GM12873 (cell line): ENCODE data around the gene ZDHHC16.

ENCODE experiments used
- TF ChIP-seq, protein P1 (sequence below): IDR thresholded peaks from 2 replicates; pipeline ENCODE4 v1.5.1; 2012; ENCODE audit warnings: low read depth, mild to moderate bottlenecking, moderate library complexity, low read length, control low read depth; ENCODE audit not compliant: insufficient read depth; ENCODE audit errors: missing control alignments

ZDHHC16 gene

GRCh38 chr10:97444212-97444611, 1.8 kb upstream of the ZDHHC16 start:
- TF ChIP-seq, protein P1, sequence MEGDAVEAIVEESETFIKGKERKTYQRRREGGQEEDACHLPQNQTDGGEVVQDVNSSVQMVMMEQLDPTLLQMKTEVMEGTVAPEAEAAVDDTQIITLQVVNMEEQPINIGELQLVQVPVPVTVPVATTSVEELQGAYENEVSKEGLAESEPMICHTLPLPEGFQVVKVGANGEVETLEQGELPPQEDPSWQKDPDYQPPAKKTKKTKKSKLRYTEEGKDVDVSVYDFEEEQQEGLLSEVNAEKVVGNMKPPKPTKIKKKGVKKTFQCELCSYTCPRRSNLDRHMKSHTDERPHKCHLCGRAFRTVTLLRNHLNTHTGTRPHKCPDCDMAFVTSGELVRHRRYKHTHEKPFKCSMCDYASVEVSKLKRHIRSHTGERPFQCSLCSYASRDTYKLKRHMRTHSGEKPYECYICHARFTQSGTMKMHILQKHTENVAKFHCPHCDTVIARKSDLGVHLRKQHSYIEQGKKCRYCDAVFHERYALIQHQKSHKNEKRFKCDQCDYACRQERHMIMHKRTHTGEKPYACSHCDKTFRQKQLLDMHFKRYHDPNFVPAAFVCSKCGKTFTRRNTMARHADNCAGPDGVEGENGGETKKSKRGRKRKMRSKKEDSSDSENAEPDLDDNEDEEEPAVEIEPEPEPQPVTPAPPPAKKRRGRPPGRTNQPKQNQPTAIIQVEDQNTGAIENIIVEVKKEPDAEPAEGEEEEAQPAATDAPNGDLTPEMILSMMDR: no peak

DNA sequence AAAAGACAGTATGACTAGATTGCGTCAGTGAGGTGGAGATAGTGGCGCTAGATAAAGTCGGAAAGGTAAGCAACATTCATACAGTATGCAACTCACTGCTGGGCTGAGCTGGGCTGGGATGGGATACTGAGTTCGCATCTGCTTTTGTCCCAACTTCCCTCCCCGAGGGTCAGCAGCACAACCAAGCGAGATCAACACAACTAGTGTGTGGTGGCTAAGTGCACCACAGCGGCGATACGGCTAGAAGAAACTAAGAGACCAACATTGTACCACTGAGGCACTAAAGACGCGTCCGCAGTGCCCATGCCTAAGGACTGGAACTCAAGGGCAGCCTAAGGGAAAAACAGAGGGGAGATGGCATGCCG, 636 bp upstream of the ZDHHC16 start:
- TF ChIP-seq, protein P1: no peak

GRCh38 chr10:97450828-97451227, 4.9 kb downstream of the ZDHHC16 start:
- TF ChIP-seq, protein P1: no peak

DNA sequence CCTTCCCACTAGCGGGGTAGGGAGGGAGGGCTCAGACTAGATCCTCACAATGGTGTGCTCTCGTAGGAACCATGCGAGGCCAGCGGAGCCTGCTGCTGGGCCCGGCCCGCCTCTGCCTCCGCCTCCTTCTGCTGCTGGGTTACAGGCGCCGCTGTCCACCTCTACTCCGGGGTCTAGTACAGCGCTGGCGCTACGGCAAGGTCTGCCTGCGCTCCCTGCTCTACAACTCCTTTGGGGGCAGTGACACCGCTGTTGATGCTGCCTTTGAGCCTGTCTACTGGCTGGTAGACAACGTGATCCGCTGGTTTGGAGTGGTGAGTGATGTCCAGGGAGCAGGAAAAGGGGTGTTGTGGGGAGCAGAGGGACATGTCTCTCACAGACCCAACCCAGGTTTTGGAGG, 5.6 kb downstream of the ZDHHC16 start:
- TF ChIP-seq, protein P1: no peak

DNA sequence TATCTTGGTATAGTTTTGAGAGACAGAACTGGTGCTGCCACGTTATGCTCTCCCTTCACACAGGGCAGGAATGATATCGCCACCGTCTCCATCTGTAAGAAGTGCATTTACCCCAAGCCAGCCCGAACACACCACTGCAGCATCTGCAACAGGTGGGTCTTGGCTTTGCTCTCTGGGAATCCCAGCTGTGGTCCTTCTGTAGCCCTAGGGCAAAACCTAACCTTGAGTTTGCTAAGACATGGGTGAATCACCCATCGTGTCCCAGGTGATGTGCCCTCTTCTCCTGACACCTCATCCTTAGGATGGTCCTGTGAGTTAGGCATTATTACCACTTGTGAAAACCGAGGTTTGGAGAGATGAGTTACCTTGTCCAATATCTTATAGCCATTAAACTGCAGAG, 6.4 kb downstream of the ZDHHC16 start:
- TF ChIP-seq, protein P1: no peak

DNA sequence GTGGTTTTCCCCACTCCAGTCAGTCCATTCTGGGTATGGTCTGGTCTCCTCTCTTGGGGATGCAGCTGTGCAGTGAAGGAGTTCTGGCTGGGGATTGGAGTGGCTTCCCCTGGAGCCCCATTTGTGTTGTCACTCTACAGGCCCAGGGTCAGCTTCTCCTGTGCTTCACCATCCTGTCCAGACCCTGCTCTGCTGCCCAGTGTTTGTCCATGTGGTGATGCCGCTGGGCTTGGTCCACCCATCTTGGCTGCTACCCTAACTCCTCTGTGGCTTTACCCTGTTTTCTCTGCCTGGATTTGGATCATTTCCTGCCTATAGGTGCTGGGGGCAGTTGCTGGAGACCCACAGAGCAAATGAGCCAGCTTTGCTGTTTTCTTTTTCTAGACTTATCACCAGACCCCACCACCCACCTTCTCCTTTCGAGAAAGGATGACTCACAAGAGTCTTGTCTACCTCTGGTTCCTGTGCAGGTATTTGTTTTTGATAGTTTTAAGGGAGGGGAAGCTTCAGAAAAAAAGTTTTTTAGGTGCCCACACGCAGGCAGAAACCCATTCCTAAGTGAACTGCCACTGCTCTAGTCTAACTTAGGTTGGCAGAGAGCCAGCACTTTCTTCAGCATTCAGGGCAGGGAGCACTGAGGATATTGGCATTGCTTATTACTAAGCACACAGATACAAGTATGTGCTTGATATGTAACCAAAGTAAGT, 8.5 kb downstream of the ZDHHC16 start:
- TF ChIP-seq, protein P1: no peak

DNA sequence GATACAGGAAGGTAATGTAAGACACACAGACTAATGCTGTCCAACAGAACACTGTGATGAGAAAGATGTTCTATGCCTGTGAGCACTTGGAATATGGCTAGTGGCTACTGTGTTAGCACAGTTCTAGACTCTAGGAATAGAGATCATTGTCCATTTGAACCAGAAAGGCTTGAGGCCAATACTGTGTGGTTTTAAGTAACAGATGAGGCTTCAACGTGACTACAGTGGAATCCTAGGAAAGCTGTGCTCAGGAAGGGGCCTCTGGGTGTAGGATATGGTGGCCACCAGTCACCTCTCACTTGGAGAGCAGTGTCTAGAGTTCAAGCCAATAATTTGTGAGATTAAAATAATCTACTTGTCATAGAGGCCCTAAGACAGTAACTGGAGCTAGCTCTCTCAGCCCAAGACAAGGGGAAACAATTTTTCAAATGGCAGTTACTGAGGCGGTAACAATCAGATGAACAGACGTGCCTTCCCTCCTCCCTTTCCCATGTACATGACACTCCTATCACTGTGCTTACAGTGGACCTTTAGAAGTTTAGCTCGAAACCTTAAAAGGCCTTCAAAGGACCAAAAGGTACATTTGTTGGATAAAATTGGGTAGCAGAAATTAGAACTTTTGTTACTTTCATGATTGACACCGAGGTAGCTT, 10.2 kb downstream of the ZDHHC16 start:
- TF ChIP-seq, protein P1: no peak
